Activated CD8-positive, alpha-beta T cell treated with anti-CD3 and anti-CD28 coated beads, Interleukin-2, amount 10 ng/mL, durations not matched to agents 7 days and 5 days (primary cell): Measurements from ENCODE around the gene TCEA2. TPM values are rescaled to one million over a fixed set of nuclear protein-coding genes. Genes with fewer than 3 reads are reported as not detected.

Source experiments
- ATAC-seq: fragments of 150-1000 bp; cut with Tn5 transposase; one replicate; pipeline ENCODE4 v1.10.0; 2021; ENCODE audit warnings: moderate library complexity
- CTCF ChIA-PET: fragments of 350-600 bp; sonication (Branson Sonifier 250); formaldehyde crosslinking; loops from one replicate; lab custom pipeline; 2021; ENCODE audit warnings: antibody characterized with exemption; lab: Charles Lee
- POLR2A ChIA-PET: fragments of 350-600 bp; sonication (Branson Sonifier 250); formaldehyde crosslinking; loops from one replicate; lab custom pipeline; 2021; ENCODE audit warnings: antibody characterized with exemption; lab: Charles Lee
- DNase-seq: peaks from one replicate; pipeline ENCODE4 v3.0.0-alpha.2; 2020
- H3K27ac Mint-ChIP-seq: one replicate; pipeline ENCODE4 v1.8.0; 2021; ENCODE audit warnings: mild to moderate bottlenecking, mixed read lengths
- H3K27me3 Mint-ChIP-seq: one replicate; pipeline ENCODE4 v1.8.0; 2021; ENCODE audit warnings: low read depth, mixed read lengths
- H3K36me3 Mint-ChIP-seq: one replicate; pipeline ENCODE4 v1.8.0; 2021; ENCODE audit warnings: low read depth, mixed read lengths
- H3K4me1 Mint-ChIP-seq: one replicate; pipeline ENCODE4 v1.8.0; 2021; ENCODE audit warnings: low read depth, mixed read lengths
- H3K4me3 Mint-ChIP-seq: one replicate; pipeline ENCODE4 v1.8.0; 2021; ENCODE audit warnings: mild to moderate bottlenecking, mixed read lengths
- H3K9me3 Mint-ChIP-seq: one replicate; pipeline ENCODE4 v1.8.0; 2022; ENCODE audit warnings: mixed read lengths; ENCODE audit not compliant: insufficient read depth
- total RNA-seq, 2 experiments: library from RNA; stranded (reverse); gene quantifications; one replicate each; pipeline ENCODE4 v1.2.3, GENCODE V29; 2021

Gene TCEA2
- total RNA-seq, 2 experiments from 2014 or later = 49.6 to 55.3 TPM

- DNase-seq = no peak
- H3K27me3 Mint-ChIP-seq = no peaks in the 10 kb centered on the region
- H3K36me3 Mint-ChIP-seq = peaks cover 19% of the 10 kb centered on the region
- peak overlapping the region; percentile 55 for H3K27ac Mint-ChIP-seq
- H3K4me1 Mint-ChIP-seq = peaks cover 71% of the 10 kb centered on the region
- no peak overlapping the region for H3K4me3 Mint-ChIP-seq
- no peaks in the 10 kb centered on the region for H3K9me3 Mint-ChIP-seq
- POLR2A ChIA-PET = interaction anchor here (1.1 kb wide), 1 partner anchor 17 kb away, joined by 3 read pairs; no protein-coding TSS in a partner anchor
- CTCF ChIA-PET = interaction anchor here (1.2 to 2.9 kb wide), 5 partner anchors 9 to 31 kb away, joined by 3 to 13 read pairs (median 5); partner anchors contain the start of genes LKAAEAR1, OPRL1 and RGS19
- ATAC-seq = no peak
Observed at GRCh38 chr20:64069209-64069613, 6.2 kb downstream of the TCEA2 start.

GRCh38 chr20:64069614-64070243, 6.7 kb downstream of the TCEA2 start:
- Mint-ChIP-seq H3K4me1 (peaks cover 68% of the 10 kb centered on the region), H3K27me3 (no peaks in the 10 kb centered on the region), H3K36me3 (peaks cover 24% of the 10 kb centered on the region), H3K9me3 (no peaks in the 10 kb centered on the region), H3K4me3 (no peak overlapping the region), H3K27ac (no peak overlapping the region)
- DNase-seq (no peak), ATAC-seq (no peak)
- ChIA-PET POLR2A (no interaction called here), CTCF (interaction anchor here (1.2 to 2.9 kb wide), 5 partner anchors 9 to 31 kb away, joined by 3 to 13 read pairs (median 5); partner anchors contain the start of genes LKAAEAR1, OPRL1 and RGS19)

DNA sequence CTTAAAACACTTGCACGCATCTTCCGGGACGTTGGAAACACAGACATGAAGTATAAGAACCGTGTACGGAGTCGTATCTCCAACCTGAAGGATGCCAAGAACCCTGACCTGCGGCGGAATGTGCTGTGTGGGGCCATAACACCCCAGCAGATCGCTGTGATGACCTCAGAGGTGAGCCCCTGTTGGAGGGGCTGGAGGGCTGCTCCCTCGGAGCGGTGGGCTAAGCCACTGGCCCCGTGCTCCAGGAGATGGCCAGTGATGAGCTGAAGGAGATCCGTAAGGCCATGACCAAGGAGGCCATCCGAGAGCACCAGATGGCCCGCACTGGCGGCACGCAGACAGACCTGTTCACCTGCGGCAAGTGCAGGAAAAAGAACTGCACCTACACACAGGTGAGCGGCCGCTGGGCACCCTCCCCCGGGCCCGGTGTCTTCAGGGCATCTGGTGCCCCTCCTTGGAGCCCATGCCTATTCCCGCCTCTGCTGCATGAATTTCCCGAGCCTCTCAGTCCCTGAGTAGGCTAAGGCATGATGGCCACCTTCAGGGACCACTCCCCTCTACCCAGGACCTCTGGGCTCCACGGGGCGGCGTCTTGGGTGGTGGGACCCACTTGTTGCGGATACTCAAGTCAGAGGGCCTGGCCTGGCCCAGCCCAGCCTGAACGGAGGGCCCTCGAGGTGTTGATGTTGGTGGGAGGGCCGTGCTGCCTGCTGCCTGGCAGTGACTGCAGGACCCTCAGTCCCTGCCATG, 7.4 kb downstream of the TCEA2 start:
- H3K36me3 Mint-ChIP-seq = peaks cover 28% of the 10 kb centered on the region
- no peak overlapping the region for H3K4me3 Mint-ChIP-seq
- CTCF ChIA-PET = interaction anchor here (0.6 to 2.9 kb wide), 5 partner anchors 8 to 41 kb away, joined by 3 to 13 read pairs (median 4); partner anchors contain the start of genes OPRL1 and RGS19
- ATAC-seq (no peak), DNase-seq (no peak)
- no peaks in the 10 kb centered on the region for H3K9me3 Mint-ChIP-seq
- H3K27ac Mint-ChIP-seq = peak overlapping the region; percentile 24
- H3K4me1 Mint-ChIP-seq = peaks cover 64% of the 10 kb centered on the region
- POLR2A ChIA-PET = interaction anchor here (0.7 kb wide), 1 partner anchor 295 kb away, joined by 3 read pairs; no protein-coding TSS in a partner anchor
- no peaks in the 10 kb centered on the region for H3K27me3 Mint-ChIP-seq

DNA sequence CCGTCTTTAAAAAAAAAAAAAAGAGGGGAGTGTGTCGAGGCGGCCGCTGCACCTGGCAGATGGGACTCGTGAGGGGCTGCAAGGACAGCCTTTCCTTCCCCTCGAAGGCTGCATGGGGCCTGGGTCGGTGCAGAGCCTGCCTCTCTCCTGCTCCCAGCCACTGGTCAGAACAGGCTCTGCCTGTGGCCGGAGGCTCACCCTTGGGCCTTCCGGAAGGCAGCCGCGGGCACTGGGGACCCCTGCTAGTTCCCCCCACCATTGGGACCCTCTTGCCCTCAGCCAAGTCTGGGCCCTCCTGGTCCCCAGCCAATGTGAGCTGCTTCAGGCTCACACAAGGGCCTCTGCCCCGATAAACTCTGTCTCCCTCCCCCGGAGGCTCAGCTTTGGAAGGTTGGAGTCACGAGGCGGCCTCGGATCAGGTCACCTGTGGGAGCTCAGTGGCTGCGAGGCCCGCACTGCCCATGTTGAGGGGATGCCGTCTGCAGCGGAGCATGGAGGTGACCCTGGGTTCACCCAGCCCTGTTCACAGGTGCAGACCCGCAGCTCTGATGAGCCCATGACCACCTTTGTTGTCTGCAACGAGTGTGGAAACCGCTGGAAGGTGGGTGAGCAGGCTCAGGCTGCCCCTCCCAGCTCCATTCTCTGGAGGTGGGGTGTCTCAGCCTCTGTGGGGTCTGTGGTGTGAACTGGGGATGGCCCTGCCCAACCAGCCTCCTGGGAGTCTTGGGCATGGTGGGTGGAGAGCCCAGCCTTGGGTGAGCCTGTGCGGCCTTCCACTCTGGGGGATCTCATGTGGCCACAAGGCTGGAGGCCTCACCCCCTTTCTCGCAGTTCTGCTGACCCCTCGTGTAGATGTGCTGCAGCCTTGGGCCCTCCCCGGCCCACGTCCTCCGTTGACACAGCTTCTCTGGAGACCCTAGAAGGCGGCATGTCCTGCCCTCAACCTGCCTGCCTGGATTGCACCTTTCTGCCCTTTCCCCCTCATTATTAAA, 8.6 kb downstream of the TCEA2 start:
- Mint-ChIP-seq H3K4me3 (no peak overlapping the region), H3K27me3 (no peaks in the 10 kb centered on the region), H3K36me3 (peaks cover 40% of the 10 kb centered on the region), H3K9me3 (no peaks in the 10 kb centered on the region), H3K4me1 (peaks cover 64% of the 10 kb centered on the region), H3K27ac (no peak overlapping the region)
- CTCF ChIA-PET = interaction anchor here (0.8 kb wide), 1 partner anchor 94 kb away, joined by 3 read pairs; no protein-coding TSS in a partner anchor
- DNase-seq = no peak
- no peak for ATAC-seq
- POLR2A ChIA-PET = interaction anchor here (0.7 kb wide), 1 partner anchor 297 kb away, joined by 3 read pairs; no protein-coding TSS in a partner anchor

DNA sequence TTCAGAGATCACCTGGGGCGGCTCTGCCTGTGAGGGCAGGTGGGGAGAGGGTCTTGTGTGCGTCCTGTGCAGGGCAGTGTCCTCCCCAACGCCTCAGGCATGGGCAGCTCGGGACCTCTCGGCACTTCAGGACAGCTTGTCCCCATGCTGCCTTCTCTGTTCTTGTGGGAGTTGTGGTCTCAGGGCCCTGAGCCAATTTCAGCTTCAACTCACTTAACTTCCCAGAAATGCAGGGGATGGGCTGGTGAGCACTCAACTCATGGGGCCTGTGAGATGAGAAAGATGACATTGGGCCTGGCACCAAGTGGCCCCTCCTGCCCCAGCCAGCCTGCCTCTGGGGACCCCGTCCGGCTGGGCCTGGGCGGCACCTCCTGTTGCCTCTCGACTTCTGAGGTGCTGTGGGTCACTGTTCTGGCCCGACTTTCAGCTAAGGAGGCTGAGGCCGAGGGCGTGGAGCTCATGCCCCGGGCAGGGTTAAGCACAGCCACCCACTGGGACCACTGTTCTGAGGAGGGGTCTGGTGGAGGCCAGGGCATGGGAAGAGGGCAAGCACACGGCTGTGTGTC, 9.6 kb downstream of the TCEA2 start:
- no peak for DNase-seq
- H3K27me3 Mint-ChIP-seq = no peaks in the 10 kb centered on the region
- CTCF ChIA-PET = interaction anchor here (0.6 kb wide), 1 partner anchor 11 kb away, joined by 3 read pairs; no protein-coding TSS in a partner anchor
- no peak for ATAC-seq
- H3K36me3 Mint-ChIP-seq = peaks cover 44% of the 10 kb centered on the region
- H3K4me3 Mint-ChIP-seq = no peak overlapping the region
- peaks cover 59% of the 10 kb centered on the region for H3K4me1 Mint-ChIP-seq
- peak overlapping the region; percentile 60 for H3K27ac Mint-ChIP-seq
- POLR2A ChIA-PET = no interaction called here
- H3K9me3 Mint-ChIP-seq = no peaks in the 10 kb centered on the region

DNA sequence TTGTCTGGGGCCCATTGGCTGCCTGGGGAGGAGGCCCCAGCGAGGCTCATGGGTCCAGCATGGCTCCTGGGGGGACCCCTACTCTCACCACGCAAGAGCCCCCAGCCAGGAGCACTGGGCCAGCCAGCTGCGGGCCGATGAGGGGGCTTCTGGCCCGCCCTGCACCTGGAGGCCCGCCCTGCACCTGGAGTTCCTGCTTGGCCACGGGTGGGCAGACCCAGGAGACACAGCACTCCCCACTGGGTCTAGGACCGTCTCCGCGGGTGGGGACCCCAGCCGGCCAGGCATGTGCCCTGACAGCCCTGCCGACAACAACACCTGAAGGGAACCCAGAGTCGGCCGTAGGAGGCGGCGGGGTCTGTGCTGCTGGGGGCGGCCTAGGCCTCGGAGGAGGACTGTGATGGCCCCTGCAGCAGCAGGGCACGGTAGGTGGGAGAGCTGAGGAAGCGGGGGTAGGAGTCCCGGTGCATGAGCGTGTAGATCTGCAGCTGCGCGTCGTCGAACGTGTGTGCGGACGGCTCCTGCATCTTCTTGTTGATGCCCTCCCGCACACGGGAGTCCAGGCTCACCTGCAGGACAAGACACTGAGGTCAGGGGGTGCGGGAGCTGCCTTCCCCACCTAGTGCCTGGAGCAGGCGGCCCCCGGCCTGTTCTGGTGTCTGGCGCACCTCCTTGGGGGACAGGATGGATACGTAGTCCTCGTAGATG, 10.6 kb downstream of the TCEA2 start:
- ChIA-PET CTCF (no interaction called here), POLR2A (no interaction called here)
- no peak for DNase-seq
- Mint-ChIP-seq H3K36me3 (peaks cover 49% of the 10 kb centered on the region), H3K4me1 (peaks cover 51% of the 10 kb centered on the region), H3K27me3 (no peaks in the 10 kb centered on the region), H3K4me3 (no peak overlapping the region), H3K27ac (no peak overlapping the region), H3K9me3 (no peaks in the 10 kb centered on the region)
- no peak for ATAC-seq

DNA sequence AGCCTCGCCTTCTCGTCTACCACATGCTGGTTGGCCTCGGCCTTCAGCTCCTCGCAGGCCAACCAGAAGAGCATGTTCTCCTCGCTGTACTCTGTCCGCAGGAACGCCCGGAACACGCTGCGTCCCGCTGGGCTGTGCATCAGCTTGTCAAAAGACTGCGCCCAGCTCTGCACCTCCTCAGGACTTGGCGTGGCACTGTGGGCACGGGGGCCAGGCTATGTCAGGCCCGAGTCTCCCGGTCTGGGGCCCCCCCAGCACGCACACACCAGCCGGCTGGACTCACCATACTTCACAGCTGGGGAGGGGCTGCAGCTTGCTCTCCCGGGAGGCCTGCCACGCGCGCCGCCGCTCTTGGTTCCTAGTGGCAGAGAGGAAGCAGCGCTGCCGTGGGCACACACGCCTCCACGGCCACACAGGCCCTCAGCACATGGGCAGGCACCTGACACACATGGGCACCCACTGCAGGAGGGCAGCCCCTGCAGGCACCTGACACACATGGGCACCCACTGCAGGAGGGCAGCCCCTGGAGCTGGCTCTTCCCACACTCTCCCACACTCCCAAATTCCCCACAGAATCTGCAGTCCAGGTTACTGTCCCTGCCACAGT, 11.3 kb downstream of the TCEA2 start:
- H3K27ac Mint-ChIP-seq = peak overlapping the region; percentile 39
- H3K27me3 Mint-ChIP-seq = no peaks in the 10 kb centered on the region
- H3K4me1 Mint-ChIP-seq = peaks cover 45% of the 10 kb centered on the region
- CTCF ChIA-PET = no interaction called here
- H3K4me3 Mint-ChIP-seq = no peak overlapping the region
- POLR2A ChIA-PET = no interaction called here
- DNase-seq (no peak), ATAC-seq (no peak)
- H3K9me3 Mint-ChIP-seq = no peaks in the 10 kb centered on the region
- H3K36me3 Mint-ChIP-seq = peaks cover 55% of the 10 kb centered on the region

GRCh38 chr20:64074963-64075362, 12.0 kb downstream of the TCEA2 start:
- ChIA-PET CTCF (no interaction called here), POLR2A (interaction anchor here (0.7 kb wide), 1 partner anchor 9 kb away, joined by 3 read pairs; no protein-coding TSS in a partner anchor)
- ATAC-seq = no peak
- DNase-seq = no peak
- H3K9me3 Mint-ChIP-seq = no peaks in the 10 kb centered on the region
- peaks cover 42% of the 10 kb centered on the region for H3K4me1 Mint-ChIP-seq
- no peak overlapping the region for H3K4me3 Mint-ChIP-seq
- H3K27ac Mint-ChIP-seq = no peak overlapping the region
- peaks cover 55% of the 10 kb centered on the region for H3K36me3 Mint-ChIP-seq
- H3K27me3 Mint-ChIP-seq = no peaks in the 10 kb centered on the region

DNA sequence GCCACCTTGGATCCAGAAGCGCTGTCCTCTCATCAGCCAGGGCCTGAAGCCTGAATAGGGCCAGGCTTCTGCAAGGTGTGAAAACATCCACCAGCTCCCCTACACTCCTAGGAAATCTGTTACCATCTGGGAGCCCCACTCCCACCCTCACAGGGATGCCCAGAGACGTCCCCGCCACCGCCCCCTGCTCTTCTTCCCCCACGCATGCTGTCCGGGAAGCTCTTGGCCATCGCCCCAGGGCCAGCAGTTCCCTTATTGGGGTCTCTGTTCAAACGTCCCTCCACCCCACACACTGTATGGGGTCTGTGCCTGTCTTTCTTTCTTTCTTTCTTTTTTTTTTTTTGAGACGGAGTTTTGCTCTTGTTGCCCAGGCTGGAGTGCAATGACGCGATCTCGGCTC, 12.6 kb downstream of the TCEA2 start:
- peak overlapping the region; percentile 60 for H3K27ac Mint-ChIP-seq
- peaks cover 48% of the 10 kb centered on the region for H3K4me1 Mint-ChIP-seq
- peaks cover 55% of the 10 kb centered on the region for H3K36me3 Mint-ChIP-seq
- H3K9me3 Mint-ChIP-seq = no peaks in the 10 kb centered on the region
- ATAC-seq (no peak), DNase-seq (no peak)
- no peak overlapping the region for H3K4me3 Mint-ChIP-seq
- H3K27me3 Mint-ChIP-seq = no peaks in the 10 kb centered on the region
- CTCF ChIA-PET = no interaction called here
- POLR2A ChIA-PET = interaction anchor here (0.7 to 2.2 kb wide), 2 partner anchors 9 to 10 kb away, joined by 3 to 11 read pairs; no protein-coding TSS in a partner anchor
